NCI-H2081 (cell line): ENCODE results near the gene SLC13A1.
"Not testable (repeated sequence)": the region's sequence is repeated elsewhere in the genome, so short reads cannot be mapped to it uniquely, and the experiment has no call there.

Experiments used
- DNase-seq, 2 experiments: peaks; one replicate each; lab custom pipeline; 2025; lab: John Stamatoyannopoulos, UW

Gene SLC13A1

DNA sequence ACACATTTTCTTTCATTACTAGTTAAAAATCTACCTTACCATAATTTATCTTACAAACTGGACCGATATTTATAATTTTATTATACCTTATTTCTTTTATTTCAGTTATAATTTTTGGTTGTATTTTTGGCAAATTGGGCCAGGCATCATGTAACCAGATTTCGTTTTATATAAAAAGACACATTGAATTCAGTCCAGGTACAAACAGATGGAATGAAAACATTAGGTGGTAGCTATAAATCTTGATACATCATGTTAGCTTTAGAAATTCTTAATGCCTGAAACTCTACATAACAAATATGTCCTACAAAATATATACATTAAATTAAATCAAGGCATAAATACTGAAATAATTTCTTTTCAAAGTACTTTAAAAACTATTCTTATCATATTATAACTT, 73.1 kb downstream of the SLC13A1 start:
- DNase-seq = no peak

DNA sequence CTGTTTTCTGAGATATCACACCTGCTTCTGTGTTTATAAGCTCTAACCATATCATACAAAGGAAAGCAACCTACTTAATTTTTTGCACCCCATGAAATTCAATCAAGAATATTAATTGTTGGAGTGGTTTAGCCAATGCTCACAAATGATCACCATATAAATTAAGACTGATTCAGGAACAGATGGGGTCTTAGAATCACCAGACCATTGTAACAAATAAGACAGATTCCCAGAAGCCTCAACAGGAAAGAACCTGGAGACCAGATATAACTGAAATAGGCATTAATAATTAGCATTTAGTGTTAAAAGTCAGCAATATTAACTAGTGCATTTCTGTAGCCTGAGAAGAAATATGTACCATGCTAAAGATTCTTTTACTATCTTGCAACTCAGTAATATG, 73.6 kb downstream of the SLC13A1 start:
- no peak for DNase-seq

DNA sequence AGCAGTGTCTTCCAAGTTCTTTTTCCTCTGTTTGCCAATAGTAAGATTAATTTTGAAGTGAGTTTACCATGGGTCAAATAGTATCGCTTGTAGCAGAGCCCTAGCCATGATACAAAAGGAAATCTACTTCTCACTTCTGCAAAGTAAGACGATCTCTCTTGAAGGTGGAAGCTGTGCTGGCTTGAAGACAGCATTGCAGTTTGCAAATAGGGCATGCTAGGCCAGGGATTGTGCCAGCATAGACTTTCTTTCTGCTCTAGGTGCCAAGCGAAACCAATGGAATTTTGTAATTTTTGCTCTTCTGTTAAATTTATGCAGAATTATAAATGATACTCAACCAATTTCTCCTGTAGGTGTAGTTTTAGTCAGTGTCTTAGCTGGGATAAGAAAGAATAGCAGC, 74.5 kb downstream of the SLC13A1 start:
- DNase-seq = no peak

DNA sequence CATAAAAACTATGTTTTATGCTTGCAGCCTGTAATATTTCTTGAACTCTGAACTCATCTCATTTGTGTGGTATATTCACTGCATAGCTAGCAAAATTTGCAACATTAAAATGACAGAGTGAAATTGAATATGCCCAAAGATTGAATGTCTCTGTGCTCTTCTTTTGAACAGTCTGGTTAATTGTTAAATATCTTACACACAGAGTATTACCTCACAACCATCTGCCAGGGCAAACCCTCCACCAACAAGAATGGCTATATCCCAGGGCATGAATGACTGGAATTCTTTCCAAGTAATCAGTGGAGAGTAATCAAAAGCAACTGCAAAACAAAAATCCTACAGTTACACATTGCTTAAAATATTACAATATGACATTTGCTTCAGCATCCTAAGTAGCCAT, 76.9 kb downstream of the SLC13A1 start:
- no peak for DNase-seq

DNA sequence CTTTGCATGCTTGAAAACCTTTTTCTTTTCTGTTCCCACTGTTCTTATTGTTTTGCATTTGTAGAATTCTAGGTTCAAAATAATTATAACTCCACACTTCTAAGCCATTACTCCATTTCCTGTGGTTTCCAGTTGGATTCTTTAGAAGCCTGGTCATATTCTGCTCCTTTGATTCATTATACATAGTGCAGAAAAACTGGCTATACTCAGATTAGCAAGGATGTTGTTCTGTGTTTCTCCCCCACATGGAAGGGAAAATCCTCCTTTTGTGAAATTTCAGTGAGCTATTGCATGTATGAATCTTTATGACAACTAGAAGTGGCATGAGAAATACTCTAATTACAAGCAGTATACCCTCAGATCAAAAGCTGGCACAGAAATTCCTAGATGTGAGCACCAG, 79.5 kb downstream of the SLC13A1 start:
- DNase-seq = no peak

DNA sequence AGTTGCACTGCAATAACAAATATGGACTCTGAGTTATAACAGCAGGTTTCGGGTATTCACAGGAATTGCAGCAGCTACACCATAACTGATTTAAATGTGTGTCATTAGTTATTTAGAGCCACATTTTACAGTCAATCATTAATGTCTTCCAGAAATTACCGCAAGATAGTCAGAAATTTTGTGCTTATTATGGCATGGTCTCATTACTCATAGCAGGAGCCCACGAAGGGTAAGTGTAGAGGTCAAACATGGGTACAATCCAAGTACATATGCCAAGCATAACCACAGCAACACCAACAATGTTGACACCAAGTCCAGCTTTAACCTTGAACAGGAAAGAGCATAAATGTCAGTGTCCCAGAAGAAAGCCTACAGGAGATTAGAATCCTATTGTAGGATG, 84.4 kb downstream of the SLC13A1 start:
- no peak for DNase-seq

DNA sequence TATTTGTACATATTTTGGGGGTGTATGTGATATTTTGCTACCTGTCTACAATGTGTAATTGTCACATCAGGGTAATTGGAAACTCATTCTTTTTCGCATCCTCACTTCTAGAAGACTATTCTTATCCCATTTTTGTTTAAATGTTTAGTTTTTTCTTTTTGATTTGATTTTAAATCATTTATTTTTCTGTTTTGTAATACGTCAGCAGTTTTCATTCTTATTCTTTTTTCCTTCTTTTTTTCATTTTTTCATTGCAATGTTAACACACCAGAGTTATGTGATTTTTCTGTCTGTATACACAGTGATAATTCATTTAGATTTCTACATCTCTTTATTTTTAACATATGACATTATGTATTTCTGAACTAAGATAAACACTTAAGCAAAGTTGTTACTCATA, 85.5 kb downstream of the SLC13A1 start:
- no peak for DNase-seq

DNA sequence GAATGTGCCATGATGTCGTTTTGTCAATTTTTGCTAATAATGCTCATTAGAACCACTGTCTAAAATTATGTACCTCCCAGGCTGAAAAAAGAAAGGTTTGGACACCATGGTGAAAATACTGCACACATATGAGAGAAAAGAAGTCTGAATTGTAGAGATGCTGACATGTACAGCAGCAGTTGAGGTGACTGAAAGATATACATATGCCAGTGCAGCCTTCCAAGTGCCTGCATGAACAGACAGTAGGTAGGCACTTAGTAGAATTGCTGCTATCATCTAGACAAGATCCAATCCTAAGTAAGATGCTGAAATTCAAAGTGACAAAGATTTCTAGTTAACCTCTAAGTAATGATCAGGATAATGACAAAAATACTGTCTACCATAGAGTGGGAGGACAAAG, 86.9 kb downstream of the SLC13A1 start:
- DNase-seq = no peak

DNA sequence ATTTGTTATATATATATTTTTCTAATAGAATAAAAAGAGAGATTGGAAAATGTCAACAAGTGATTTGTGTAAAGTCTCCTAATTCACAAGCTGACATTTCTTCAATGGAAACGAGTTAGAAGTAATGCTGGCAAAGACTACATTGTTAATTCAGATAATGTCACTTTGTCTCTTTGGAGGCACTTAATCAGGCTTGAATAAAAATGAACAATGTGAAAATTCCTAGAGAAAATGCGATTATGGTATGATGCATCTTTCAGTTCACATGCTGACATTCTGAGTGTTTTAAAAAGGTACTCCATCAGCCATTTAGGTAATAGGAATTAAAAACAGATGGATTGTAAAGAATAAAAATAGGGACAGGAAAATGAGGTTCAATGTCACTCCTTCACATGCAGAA, 100.1 kb downstream of the SLC13A1 start:
- no peak for DNase-seq

DNA sequence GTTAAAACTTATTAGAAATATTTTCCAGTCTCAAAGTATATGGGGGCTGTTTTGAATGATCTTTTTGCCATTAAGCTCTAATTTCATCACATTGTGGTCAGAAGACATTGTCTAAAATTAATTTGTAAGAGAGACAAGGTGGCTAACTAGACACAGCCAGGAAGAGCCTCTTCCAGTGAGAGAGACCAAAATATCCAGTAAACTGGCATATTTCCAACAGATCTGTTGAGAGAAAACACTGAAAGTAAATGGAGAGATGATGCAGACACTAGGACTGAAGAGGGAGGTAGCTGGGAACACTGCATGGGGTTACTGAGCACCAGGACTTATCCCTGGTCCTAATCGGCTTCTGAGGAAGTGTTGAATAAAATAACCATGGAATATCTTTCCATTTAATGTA, 102.8 kb downstream of the SLC13A1 start:
- DNase-seq = peak in 1 of 2 experiments; percentile 31

DNA sequence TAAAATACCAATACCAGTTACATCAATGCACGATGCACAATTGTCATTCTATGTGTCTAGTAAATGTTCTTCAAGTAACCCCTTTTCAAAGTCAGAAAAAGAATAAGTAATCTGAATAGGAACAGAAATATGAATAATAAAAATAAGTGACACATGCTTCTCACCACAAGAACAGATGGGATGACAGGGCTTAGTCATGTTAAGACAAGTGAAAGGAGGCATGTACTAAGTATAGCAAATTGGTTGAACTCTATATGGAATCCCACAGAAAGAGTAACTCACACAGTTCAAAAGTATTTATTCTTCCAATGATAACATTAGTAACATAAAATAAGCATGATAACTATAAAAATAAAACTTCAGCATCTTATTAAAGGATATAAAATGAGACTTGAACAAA, 103.3 kb downstream of the SLC13A1 start:
- DNase-seq = no peak

DNA sequence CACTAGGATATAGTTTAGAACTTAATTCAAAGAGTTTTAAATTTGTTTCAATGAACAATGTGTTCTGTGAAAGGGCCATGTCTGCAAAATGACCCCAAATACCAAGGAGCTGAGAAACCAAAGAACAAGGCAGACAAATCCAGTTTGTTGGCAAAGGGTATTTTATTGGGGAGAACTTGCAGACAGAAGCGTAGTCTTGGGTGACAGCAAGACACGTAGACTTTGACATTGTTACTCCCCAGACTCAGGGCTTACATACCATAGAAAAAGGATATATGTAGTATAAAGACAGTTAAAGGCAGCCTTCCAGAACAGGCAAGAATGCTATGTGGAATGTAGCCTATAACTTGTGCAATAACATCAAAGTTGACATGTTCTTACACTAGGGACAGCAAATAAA, 109.3 kb downstream of the SLC13A1 start:
- no peak for DNase-seq

DNA sequence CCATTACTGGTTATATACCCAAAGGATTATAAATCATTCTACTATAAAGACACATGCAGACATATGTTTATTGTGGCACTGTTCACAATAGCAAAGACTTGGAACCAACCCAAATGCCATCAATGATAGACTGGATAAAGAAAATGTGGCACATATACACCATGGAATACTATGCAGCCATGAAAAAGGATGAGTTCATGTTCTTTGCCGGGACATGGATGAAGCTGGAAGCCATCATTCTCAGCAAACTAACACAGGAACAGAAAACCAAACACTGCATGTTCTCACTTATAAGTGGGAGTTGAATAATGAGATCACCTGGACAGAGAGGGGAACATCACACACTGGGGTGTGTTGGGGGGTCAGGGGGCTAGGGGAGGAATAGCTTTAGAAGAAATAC, 112.9 kb downstream of the SLC13A1 start:
- DNase-seq = not testable (repeated sequence)

DNA sequence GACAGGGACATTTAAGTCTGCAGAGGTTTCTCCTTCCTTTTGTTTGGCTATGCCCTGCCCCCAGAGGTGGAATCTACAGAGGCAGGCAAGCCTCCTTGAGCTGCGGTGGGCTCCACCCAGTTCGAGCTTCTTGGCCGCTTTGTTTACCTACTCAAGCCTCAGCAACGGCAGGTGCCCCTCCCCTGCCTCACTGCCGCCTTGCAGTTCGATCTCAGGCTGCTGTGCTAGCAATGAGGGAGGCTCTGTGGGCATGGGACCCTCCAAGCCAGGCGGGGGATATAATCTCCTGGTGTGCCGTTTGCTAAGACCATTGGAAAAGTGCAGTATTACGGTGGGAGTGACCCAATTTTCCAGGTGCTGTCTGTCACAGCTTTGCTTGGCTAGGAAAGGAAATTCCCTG, 114.9 kb downstream of the SLC13A1 start:
- not testable (repeated sequence) for DNase-seq

DNA sequence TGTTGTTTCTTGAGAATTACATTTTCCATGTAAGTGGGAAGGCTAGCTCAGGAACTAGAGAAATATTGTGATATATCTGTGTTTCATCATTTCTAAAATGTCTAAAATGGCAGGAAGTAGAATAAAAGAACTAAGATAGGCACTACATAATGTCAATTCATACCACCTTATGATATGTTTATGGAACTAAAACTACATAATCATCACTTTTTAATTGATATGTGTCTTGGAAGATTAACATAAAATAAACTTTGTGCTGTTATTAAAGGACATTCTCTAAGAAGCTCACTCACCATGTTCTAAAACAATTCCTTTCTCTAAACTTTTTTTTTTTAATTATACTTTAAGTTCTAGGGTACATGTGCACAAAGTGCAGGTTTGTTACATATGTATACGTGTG, 120.7 kb downstream of the SLC13A1 start:
- DNase-seq = no peak

DNA sequence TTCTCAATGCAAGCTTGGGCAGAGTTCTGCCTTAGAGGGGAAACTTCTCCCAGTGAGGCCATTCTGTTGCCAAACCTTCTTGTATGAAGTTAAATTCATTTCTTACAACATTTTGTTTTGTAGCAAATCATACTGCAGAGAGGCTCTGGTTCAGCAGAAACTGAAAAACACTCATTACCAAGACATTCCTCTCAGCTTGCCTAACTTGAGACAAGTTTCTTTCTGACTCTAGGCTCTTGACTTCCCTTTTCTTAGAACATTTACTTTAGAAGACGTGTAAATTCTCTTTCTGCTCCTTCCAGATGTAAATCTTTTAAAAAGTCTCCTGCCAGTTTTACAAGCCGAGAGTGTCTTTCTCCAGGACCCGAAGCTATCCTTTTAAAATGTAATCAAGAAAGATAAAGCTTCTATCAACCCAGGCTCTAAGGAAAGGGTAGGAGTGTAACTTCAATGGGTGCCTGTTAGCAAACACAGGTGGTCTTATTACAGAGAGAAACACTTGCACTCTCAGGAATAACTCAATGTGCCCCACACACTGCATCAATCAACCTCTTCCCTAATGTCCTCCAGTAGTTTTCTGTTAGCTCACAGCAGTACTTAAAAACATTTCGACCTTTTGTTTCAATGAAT, 123.8 kb downstream of the SLC13A1 start:
- no peak for DNase-seq

DNA sequence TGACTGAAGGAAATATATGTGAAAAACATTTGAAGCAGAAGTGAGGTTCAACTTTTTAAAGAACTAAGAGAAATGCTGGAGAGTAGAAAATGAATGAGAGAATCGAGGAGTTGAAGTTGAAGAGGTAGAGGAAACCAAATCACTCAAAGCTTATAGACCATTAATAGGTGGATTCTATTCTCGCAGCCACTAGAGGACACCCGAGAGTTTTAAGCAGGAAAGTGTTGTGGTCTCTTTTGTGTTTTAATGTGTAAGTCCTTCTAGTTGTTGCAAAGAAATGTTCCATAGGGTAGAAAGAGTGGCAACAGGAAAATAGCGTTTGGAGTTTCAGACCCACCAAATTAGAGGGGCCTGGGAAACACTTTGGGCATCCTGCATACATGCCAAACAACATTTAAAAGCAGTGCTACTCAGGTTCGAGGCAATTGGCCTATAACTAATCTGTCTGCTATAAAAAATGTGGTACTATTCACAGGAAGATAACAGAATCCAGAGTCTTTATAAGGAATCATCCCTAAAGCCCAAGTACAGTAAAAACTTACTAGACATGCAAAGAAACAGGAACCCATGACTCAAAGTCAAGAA, 129.0 kb downstream of the SLC13A1 start:
- no peak for DNase-seq

DNA sequence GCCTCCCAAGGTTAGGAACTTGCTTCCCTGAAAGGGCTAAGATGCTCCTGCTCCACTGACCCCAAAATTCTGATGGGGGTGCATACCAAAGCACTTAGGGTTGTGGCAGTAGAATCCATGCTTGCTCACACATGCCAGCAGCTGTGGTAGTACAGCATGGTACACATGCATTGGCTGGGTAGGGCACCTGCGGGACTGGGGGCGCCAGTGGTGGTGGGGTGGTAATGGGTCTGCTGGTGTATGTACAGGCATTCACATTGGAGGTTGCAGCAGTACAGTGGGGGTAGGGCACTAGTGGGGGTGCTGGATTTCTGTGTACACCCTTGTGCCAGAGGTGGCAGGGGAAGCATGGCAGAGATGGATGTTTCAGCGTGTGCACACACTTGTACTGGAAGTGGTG, 132.0 kb downstream of the SLC13A1 start:
- no peak for DNase-seq
